Measurements from ENCODE around the gene ZNF831.

ZNF831 gene

GRCh38 chr20:59219211-59219610 lies 55.6 kb downstream of the ZNF831 start:
- peaks cover 21% of the 10 kb centered on the region for H3K4me1 Mint-ChIP-seq (ENCODE audit: low read depth)
- H3K36me3 Mint-ChIP-seq: peaks cover 2% of the 10 kb centered on the region
- no peaks in the 10 kb centered on the region for H3K27me3 Mint-ChIP-seq
- no peak overlapping the region for H3K4me3 Mint-ChIP-seq
- no peaks in the 10 kb centered on the region for H3K9me3 Mint-ChIP-seq (ENCODE audit: low read depth)
- H3K27ac Mint-ChIP-seq: no peak overlapping the region

GRCh38 chr20:59220161-59220560 lies 56.5 kb downstream of the ZNF831 start:
- no peaks in the 10 kb centered on the region for H3K27me3 Mint-ChIP-seq
- H3K36me3 Mint-ChIP-seq: peaks cover 2% of the 10 kb centered on the region
- peaks cover 21% of the 10 kb centered on the region for H3K4me1 Mint-ChIP-seq (ENCODE audit: low read depth)
- peak overlapping the region; percentile 22 for H3K27ac Mint-ChIP-seq
- no peak overlapping the region for H3K4me3 Mint-ChIP-seq
- H3K9me3 Mint-ChIP-seq (ENCODE audit: low read depth): no peaks in the 10 kb centered on the region

- Mint-ChIP-seq H3K36me3 (peaks cover 2% of the 10 kb centered on the region), H3K4me3 (peak overlapping the region; percentile 40), H3K4me1 (ENCODE audit: low read depth) (peaks cover 21% of the 10 kb centered on the region), H3K27me3 (no peaks in the 10 kb centered on the region), H3K27ac (peak overlapping the region; percentile 51), H3K9me3 (ENCODE audit: low read depth) (no peaks in the 10 kb centered on the region)
Measured at GRCh38 chr20:59221049-59221706, 57.6 kb downstream of the ZNF831 start.

DNA sequence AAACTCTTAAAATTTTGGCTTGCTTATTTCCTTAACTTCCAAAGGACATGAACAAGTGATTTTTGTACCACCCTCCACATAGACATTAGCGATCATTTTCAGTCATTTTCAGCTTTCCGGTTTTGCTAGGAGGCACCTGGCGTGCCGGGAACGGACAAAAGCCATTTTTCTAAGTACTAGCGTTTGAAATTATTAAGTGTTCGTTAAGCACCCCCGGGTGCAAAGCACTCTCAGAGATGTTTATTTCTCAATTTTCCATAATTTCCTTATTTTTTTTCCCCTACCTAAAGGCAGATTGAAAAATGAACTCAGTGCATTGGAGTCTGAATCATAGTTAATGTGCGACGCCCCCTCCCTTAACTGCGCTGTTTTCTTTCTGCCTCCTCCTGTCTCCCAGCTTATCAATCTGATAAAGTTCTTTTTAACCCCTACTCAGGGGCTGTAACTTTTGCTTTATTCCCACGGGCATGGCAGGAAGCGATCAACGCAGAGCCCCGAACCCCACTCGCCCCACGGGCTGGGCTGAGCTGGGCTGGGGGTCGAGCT lies 58.2 kb downstream of the ZNF831 start:
- peak overlapping the region; percentile 40 for H3K4me3 Mint-ChIP-seq
- H3K4me1 Mint-ChIP-seq (ENCODE audit: low read depth): peaks cover 21% of the 10 kb centered on the region
- H3K36me3 Mint-ChIP-seq: peaks cover 2% of the 10 kb centered on the region
- peak overlapping the region; percentile 22 for H3K27ac Mint-ChIP-seq
- H3K9me3 Mint-ChIP-seq (ENCODE audit: low read depth): no peaks in the 10 kb centered on the region
- H3K27me3 Mint-ChIP-seq: no peaks in the 10 kb centered on the region

DNA sequence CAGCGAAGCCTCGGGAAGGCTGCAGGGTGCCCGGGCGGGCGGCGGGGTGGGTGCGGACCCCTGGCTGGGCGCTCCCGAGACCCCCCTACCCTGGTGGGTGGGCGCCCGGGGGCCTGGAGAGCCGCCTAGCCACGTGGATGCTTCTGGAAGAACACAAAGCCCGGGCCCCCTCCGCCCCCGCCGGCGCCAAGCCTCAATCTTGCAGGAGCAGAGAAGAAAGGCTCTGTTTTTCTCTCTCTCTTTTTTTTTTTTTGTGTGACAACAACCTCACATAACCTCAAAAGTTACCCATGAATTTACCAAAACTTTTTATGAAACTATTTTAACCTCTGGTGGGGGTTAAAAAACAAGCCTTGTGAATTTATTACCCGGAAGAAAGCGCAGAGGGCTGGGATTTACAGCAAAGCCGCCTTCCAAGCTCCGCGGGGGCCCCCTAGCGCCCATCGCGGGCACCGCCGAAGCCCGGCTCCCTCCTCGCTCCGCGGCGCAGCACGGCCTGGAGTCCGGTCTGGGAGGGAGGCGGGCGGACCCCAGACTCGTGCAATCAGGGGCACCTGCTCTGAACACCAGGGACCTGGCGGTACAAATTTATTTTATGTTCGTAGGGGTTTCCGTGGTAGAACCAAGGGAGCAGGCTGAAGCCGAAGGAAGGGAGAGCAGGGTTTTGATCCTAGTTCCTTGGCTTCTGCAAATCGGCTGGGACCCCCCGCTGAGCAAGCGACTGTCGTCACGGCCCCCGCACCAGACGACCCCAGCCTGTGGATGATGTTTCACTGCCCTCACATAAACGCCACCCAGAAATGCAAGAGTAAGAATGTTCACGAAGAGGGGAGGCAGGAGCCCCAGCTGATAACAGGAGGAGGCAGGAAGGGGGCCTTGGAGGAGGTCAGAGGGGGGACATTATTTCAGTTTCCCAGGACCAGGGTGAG lies 58.9 kb downstream of the ZNF831 start:
- H3K36me3 Mint-ChIP-seq: peaks cover 2% of the 10 kb centered on the region
- H3K27ac Mint-ChIP-seq: peak overlapping the region; percentile 87
- H3K4me1 Mint-ChIP-seq (ENCODE audit: low read depth): peaks cover 21% of the 10 kb centered on the region
- no peaks in the 10 kb centered on the region for H3K27me3 Mint-ChIP-seq
- H3K9me3 Mint-ChIP-seq (ENCODE audit: low read depth): no peaks in the 10 kb centered on the region
- H3K4me3 Mint-ChIP-seq: peak overlapping the region; percentile 86

- peaks cover 21% of the 10 kb centered on the region for H3K4me1 Mint-ChIP-seq (ENCODE audit: low read depth)
- H3K27me3 Mint-ChIP-seq: no peaks in the 10 kb centered on the region
- peak overlapping the region; percentile 86 for H3K4me3 Mint-ChIP-seq
- no peaks in the 10 kb centered on the region for H3K9me3 Mint-ChIP-seq (ENCODE audit: low read depth)
- H3K36me3 Mint-ChIP-seq: peaks cover 2% of the 10 kb centered on the region
- H3K27ac Mint-ChIP-seq: no peak overlapping the region
Measured at GRCh38 chr20:59223182-59223601, 59.6 kb downstream of the ZNF831 start.

DNA sequence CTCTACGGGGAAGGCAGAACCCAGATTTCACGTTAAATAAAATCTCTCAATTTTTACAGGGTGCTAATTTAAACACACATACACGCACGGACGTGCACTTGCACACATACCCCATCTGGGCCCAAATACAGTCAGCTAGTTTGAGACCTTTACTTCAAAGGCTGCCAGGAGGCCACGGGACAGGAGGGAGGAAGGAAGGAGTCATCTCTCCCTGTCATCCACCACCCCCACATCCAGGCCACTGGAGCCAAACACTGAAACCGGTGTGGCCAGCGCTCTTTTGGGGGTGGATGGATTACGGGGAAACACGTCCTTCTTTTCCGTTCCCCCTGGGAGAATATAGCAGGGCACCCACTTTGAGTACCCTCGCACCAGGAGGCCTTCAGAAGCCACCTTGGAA lies 60.1 kb downstream of the ZNF831 start:
- Mint-ChIP-seq H3K27ac (no peak overlapping the region), H3K4me3 (no peak overlapping the region), H3K27me3 (no peaks in the 10 kb centered on the region), H3K4me1 (ENCODE audit: low read depth) (peaks cover 21% of the 10 kb centered on the region), H3K9me3 (ENCODE audit: low read depth) (no peaks in the 10 kb centered on the region), H3K36me3 (peaks cover 4% of the 10 kb centered on the region)

DNA sequence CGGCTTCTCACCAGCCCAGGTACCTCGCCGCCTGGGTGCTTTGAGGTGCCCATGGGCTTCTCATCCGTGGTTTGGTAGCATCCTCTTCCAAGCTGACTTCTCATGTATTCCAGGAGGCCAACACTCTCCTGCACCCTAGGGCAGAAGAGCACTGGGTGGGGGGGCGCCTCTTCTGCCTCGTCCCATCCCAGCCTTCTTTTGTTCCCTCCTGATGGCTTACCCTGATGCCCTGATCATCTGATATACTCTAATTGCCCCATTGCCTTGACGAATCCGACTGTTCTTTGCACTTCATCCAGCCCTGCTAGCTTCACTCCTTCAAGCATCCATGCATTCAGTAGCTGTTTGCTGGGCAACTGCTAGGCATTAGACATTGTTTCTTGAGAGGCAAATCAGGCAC lies 60.6 kb downstream of the ZNF831 start:
- Mint-ChIP-seq H3K4me1 (ENCODE audit: low read depth) (peaks cover 23% of the 10 kb centered on the region), H3K27ac (no peak overlapping the region), H3K9me3 (ENCODE audit: low read depth) (no peaks in the 10 kb centered on the region), H3K27me3 (no peaks in the 10 kb centered on the region), H3K4me3 (no peak overlapping the region), H3K36me3 (peaks cover 9% of the 10 kb centered on the region)

- no peak overlapping the region for H3K27ac Mint-ChIP-seq
- H3K9me3 Mint-ChIP-seq (ENCODE audit: low read depth): no peaks in the 10 kb centered on the region
- H3K4me1 Mint-ChIP-seq (ENCODE audit: low read depth): peaks cover 9% of the 10 kb centered on the region
- H3K36me3 Mint-ChIP-seq: peaks cover 18% of the 10 kb centered on the region
- no peak overlapping the region for H3K4me3 Mint-ChIP-seq
- no peaks in the 10 kb centered on the region for H3K27me3 Mint-ChIP-seq
Measured at GRCh38 chr20:59230385-59230784, 66.8 kb downstream of the ZNF831 start.

GRCh38 chr20:59231124-59231804 lies 67.6 kb downstream of the ZNF831 start:
- no peaks in the 10 kb centered on the region for H3K27me3 Mint-ChIP-seq
- no peaks in the 10 kb centered on the region for H3K9me3 Mint-ChIP-seq (ENCODE audit: low read depth)
- no peak overlapping the region for H3K27ac Mint-ChIP-seq
- H3K4me3 Mint-ChIP-seq: no peak overlapping the region
- peaks cover 18% of the 10 kb centered on the region for H3K36me3 Mint-ChIP-seq
- peaks cover 16% of the 10 kb centered on the region for H3K4me1 Mint-ChIP-seq (ENCODE audit: low read depth)

DNA sequence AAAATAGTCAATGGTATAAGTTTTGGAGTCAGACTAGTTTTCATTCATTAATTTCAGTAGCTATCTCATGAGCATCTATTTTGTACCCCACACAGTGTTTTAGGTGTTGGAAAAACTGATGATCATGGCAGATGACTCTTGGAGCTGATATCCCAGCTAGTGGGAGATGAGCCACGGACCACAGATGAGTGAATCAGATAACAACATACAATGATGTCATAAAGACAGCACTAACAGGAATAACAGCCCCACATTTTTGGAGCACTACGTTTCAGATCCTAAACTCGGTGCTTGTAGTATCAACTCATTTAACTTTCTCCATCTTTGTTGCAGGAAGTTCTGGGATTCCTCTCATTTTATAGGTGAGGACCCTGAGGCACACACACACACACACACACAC lies 69.0 kb downstream of the ZNF831 start:
- Mint-ChIP-seq H3K4me1 (ENCODE audit: low read depth) (peaks cover 16% of the 10 kb centered on the region), H3K27me3 (no peaks in the 10 kb centered on the region), H3K4me3 (no peak overlapping the region), H3K36me3 (peaks cover 16% of the 10 kb centered on the region), H3K27ac (no peak overlapping the region), H3K9me3 (ENCODE audit: low read depth) (no peaks in the 10 kb centered on the region)

DNA sequence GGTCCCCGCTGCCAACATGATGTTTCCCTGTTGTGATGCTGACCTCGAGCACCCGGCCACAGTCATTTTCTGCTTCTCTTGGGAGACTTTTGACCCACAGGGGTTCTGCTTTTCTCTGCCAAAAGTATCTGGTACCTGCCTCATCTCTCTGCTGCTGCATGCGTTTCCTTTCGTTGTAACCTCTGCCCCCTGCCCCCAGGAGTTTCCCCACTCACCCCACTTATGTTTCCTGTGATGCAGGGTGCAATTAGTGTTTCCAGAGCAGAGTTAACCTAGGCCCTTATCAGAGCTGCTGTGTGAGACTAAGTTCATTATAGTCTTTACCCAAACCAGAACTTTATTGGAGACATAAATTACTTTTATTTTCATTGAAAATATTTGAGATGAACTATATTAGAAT lies 71.6 kb downstream of the ZNF831 start:
- H3K4me3 Mint-ChIP-seq: no peak overlapping the region
- H3K36me3 Mint-ChIP-seq: peaks cover 14% of the 10 kb centered on the region
- H3K9me3 Mint-ChIP-seq (ENCODE audit: low read depth): no peaks in the 10 kb centered on the region
- H3K27ac Mint-ChIP-seq: peak overlapping the region; percentile 66
- peaks cover 15% of the 10 kb centered on the region for H3K4me1 Mint-ChIP-seq (ENCODE audit: low read depth)
- H3K27me3 Mint-ChIP-seq: no peaks in the 10 kb centered on the region

DNA sequence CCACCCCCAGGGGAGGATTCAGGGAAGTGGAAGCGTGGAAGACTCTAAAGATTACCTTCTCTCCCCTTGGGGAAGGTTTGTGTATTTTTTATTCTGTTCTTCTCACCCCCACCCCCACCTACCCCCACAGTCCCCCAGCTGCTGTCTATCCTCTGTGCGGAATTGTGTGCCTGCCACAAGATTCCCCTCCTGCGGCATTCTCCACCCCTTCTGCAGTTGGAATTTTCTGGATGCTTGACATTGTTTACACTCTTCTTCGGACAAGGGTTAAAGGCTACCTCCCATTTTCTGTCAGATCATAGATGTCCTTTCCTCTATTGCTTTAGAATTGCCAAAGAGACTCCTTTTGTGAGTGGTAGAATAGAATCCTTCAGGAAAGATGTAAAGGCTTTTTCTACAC lies 76.4 kb downstream of the ZNF831 start:
- Mint-ChIP-seq H3K9me3 (ENCODE audit: low read depth) (no peaks in the 10 kb centered on the region), H3K27me3 (no peaks in the 10 kb centered on the region), H3K36me3 (peaks cover 22% of the 10 kb centered on the region), H3K27ac (no peak overlapping the region), H3K4me3 (no peak overlapping the region), H3K4me1 (ENCODE audit: low read depth) (peaks cover 18% of the 10 kb centered on the region)

GRCh38 chr20:59242714-59243626 lies 79.3 kb downstream of the ZNF831 start:
- peaks cover 9% of the 10 kb centered on the region for H3K4me1 Mint-ChIP-seq (ENCODE audit: low read depth)
- peaks cover 28% of the 10 kb centered on the region for H3K36me3 Mint-ChIP-seq
- no peak overlapping the region for H3K4me3 Mint-ChIP-seq
- no peaks in the 10 kb centered on the region for H3K27me3 Mint-ChIP-seq
- H3K9me3 Mint-ChIP-seq (ENCODE audit: low read depth): no peaks in the 10 kb centered on the region
- no peak overlapping the region for H3K27ac Mint-ChIP-seq

Data from activated naive CD8-positive, alpha-beta T cell (primary cell).